Esophagus squamous epithelium (tissue), 5 donors: ENCODE data around the gene ASGR1. TPM values are rescaled to one million over a fixed set of nuclear protein-coding genes. Genes with fewer than 3 reads are reported as not detected.

Source experiments
- DNase-seq: peaks from one replicate; lab custom pipeline; 2025; lab: John Stamatoyannopoulos, UW
- H3K27ac ChIP-seq, 4 donors: fragments of 200-600 bp; sonication (generic); one replicate each; pipeline ENCODE4 v1.5.1; 2016 to 2019; ENCODE audit warnings: mild to moderate bottlenecking in 1 of 4
- H3K27me3 ChIP-seq, 4 donors: fragments of 200-600 bp; sonication (generic); 1 replicate in 3 of 4; 2 replicates in 1 of 4; pipeline versions ENCODE4 v1.5.1 to v1.6.0; 2017 to 2021; ENCODE audit warnings: antibody characterized with exemption in 1 of 4
- H3K36me3 ChIP-seq, 3 donors: fragments of 200-600 bp; sonication (generic); one replicate each; pipeline ENCODE4 v1.5.1; 2016 to 2019
- H3K4me1 ChIP-seq, 3 donors: fragments of 200-600 bp; sonication (generic); one replicate each; pipeline ENCODE4 v1.5.1; 2017 to 2019
- H3K4me3 ChIP-seq, 4 donors: fragments of 200-600 bp; sonication (generic); 1 replicate in 3 of 4; 2 replicates in 1 of 4; pipeline ENCODE4 v1.5.1; 2016 to 2019; ENCODE audit warnings: mild to moderate bottlenecking in 2 of 4, moderate library complexity in 1 of 4
- H3K9me3 ChIP-seq, 3 donors: fragments of 200-600 bp; sonication (generic); one replicate each; pipeline ENCODE4 v1.5.1; 2016 to 2019
- POLR2A ChIP-seq, 4 donors: fragments of 450-650 bp; IDR thresholded peaks; one replicate each; pipeline ENCODE4 v1.6.1; 2017; ENCODE audit warnings: antibody characterized with exemption in 4 of 4, mild to moderate bottlenecking in 4 of 4, moderate library complexity in 3 of 4
- WGBS, 2 donors: methylation state at CpG; one replicate each; pipeline ENCODE4 v1.1.5; 2018; 5-methylcytosine and 5-hydroxymethylcytosine counted together
- intact Hi-C: fragments of 100-400 bp; cut with DNase I; formaldehyde crosslinking; loops from one replicate; pipeline ENCODE4 v1.15.0; 2022
- total RNA-seq, 4 donors: library from RNA; depleted of rRNA; stranded (reverse); fragments of >200 nt; gene quantifications; one replicate each; pipeline ENCODE4 v1.1.0, GENCODE V29; 2016
- TF ChIP-seq, protein P1 (sequence below), 6 experiments: fragments of 450-650 bp in 4 of 6; fragments of 200-600 bp in 2 of 6; sonication (generic) in 2 of 6; IDR thresholded peaks; one replicate each; pipeline ENCODE4 v1.5.1; 2016 to 2019; ENCODE audit warnings: antibody characterized with exemption in 6 of 6, mild to moderate bottlenecking in 4 of 6, moderate library complexity in 4 of 6
- donor health status: DM: yes; HTN: yes; CAD: no.

Gene ASGR1
- total RNA-seq, 4 donors from 2014 or later, result 0.42 to 1.1 (median 0.97) TPM; not detected in 1

DNA sequence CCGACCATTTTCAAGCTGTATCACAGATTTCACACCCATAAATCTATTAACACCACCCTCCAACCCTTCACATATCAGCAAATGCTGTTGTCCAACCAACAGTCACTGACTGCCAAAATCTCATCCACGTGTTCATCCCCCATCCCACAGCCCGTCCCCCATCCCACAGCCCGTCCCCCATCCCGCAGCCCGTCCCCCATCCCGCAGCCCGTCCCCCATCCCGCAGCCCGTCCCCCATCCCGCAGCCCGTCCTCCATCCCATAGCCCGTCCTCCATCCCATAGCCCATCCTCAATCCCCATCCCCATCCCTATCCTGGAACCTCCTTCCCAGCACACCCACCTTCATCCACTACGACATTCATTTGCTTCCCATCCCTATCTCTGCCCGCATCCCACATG, 26.4 kb upstream of the ASGR1 start:
- Histone ChIP-seq H3K9me3 (no peaks in the 10 kb centered on the region), H3K27ac (peak overlapping the region; percentile 53 to 79 (median 74)), H3K36me3 (peaks cover 0 to 28% (median 7%) of the 10 kb centered on the region in 3 donors), H3K27me3 (no peaks in the 10 kb centered on the region), H3K4me3 (peak overlapping the region in 3 of 4 donors; percentile 52 to 66 (median 52)), H3K4me1 (peaks cover 3 to 19% (median 7%) of the 10 kb centered on the region in 3 donors)
- DNase-seq, result no peak
- TF ChIP-seq, protein P1, sequence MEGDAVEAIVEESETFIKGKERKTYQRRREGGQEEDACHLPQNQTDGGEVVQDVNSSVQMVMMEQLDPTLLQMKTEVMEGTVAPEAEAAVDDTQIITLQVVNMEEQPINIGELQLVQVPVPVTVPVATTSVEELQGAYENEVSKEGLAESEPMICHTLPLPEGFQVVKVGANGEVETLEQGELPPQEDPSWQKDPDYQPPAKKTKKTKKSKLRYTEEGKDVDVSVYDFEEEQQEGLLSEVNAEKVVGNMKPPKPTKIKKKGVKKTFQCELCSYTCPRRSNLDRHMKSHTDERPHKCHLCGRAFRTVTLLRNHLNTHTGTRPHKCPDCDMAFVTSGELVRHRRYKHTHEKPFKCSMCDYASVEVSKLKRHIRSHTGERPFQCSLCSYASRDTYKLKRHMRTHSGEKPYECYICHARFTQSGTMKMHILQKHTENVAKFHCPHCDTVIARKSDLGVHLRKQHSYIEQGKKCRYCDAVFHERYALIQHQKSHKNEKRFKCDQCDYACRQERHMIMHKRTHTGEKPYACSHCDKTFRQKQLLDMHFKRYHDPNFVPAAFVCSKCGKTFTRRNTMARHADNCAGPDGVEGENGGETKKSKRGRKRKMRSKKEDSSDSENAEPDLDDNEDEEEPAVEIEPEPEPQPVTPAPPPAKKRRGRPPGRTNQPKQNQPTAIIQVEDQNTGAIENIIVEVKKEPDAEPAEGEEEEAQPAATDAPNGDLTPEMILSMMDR (IDR thresholded peaks at IDR 0.05), result no peak
- TF ChIP-seq POLR2A (IDR thresholded peaks at IDR 0.05), result no peak
- intact Hi-C loops, result no loop called here
- 50 to 62% methylated on average over 15 of the region's 15 CpGs for WGBS, 2 donors

DNA sequence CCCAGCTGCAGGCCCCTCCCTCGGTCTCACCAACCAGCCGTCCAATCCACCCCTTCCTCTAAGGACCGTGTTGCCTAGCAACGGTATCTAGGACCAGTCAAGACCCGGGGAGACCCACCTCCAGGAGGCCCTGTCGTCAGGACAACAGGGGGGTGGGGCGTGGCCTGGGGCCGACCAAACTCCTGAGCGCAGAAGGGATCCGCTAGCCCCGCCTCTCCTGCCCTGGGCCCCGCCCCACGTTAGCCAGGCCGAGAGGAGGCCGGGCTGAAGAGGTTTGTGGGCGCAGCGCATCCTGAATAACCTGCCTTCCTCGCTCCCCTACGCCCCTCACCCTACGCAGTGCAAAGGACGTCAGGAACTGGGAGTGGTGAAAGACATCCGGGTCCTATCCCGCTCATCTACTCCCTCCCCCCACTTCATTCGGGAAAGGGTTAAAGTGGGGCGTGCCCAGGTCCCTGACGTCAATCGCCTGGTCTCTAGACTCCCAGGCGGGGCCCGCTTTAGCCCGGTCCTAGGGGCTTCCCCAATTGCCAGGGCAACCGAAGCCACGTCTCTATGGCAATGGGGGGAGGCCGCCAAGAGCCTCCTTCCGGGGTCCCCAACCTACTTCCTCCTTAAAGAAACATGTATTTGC, 25.8 kb upstream of the ASGR1 start:
- intact Hi-C loops, result no loop called here
- 4 to 22% methylated on average over 11 to 13 of the region's 34 CpGs for WGBS, 2 donors
- DNase-seq, result peak; percentile 62
- no peaks in the 10 kb centered on the region for H3K9me3 ChIP-seq
- H3K36me3 ChIP-seq, result peaks cover 0 to 34% (median 7%) of the 10 kb centered on the region in 3 donors
- H3K4me3 ChIP-seq, result peak overlapping the region; percentile 24 to 66 (median 52)
- TF ChIP-seq POLR2A (IDR thresholded peaks at IDR 0.05), result peak in 2 of 4 donors; percentile 14 to 17
- TF ChIP-seq, protein P1 (IDR thresholded peaks at IDR 0.05), result no peak
- peak overlapping the region; percentile 53 to 79 (median 74) for H3K27ac ChIP-seq
- H3K27me3 ChIP-seq, result no peaks in the 10 kb centered on the region
- H3K4me1 ChIP-seq, result peaks cover 3 to 19% (median 7%) of the 10 kb centered on the region in 3 donors

DNA sequence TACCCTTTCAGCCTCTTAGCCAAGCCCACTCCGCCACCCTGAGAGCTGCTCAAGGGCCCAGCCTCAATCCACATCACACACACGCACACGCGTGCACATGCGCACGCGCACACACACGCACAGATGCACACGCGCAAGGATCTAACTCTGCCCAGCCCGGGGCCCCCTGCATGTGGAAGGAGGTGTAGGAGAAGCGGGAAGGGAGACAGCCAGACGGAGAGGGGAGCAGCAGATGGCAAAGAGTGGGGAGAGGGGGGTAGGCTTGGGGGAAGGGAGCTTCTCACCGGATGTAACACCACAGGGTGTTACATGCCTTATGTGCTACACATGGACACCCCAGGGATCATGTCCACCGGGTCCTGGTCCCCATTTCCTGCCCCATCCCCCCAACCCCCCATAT, 25.2 kb upstream of the ASGR1 start:
- peak overlapping the region in 3 of 4 donors; percentile 52 to 66 (median 52) for H3K4me3 ChIP-seq
- peaks cover 0 to 36% (median 7%) of the 10 kb centered on the region in 3 donors for H3K36me3 ChIP-seq
- WGBS, 2 donors, result 55 to 68% methylated on average over 7 to 8 of the region's 15 CpGs
- peak overlapping the region in 3 of 4 donors; percentile 71 to 79 (median 78) for H3K27ac ChIP-seq
- H3K9me3 ChIP-seq, result no peaks in the 10 kb centered on the region
- no peaks in the 10 kb centered on the region for H3K27me3 ChIP-seq
- TF ChIP-seq, protein P1 (IDR thresholded peaks at IDR 0.05), result no peak
- no peak for TF ChIP-seq POLR2A (IDR thresholded peaks at IDR 0.05)
- intact Hi-C loops, result no loop called here
- DNase-seq, result no peak
- peaks cover 3 to 19% (median 7%) of the 10 kb centered on the region in 3 donors for H3K4me1 ChIP-seq

DNA sequence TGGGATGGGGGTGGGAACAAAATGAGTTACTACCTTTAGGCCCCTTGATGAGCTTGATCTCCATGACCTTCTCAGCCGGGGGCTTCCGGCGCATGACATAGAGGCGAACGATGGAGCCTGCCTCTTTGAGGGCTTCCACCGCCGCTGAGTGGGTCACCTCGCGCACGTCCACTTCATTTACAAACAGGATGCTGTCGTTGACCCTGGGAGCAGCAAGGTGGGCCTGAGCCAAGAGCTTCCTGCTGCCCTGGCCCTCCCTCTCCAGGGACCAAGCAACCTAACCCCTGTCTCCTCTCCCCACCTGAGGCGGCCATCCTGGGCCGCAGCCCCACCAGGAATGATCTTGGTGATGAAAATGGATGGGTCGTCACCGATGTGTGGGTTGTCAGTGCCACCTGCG, 24.2 kb upstream of the ASGR1 start:
- Histone ChIP-seq H3K27ac (no peak overlapping the region), H3K27me3 (no peaks in the 10 kb centered on the region), H3K9me3 (no peaks in the 10 kb centered on the region), H3K4me3 (no peak overlapping the region), H3K36me3 (peaks cover 0 to 36% (median 7%) of the 10 kb centered on the region in 3 donors), H3K4me1 (peaks cover 3 to 19% (median 7%) of the 10 kb centered on the region in 3 donors)
- no peak for DNase-seq
- TF ChIP-seq POLR2A (IDR thresholded peaks at IDR 0.05), result no peak
- TF ChIP-seq, protein P1 (IDR thresholded peaks at IDR 0.05), result no peak
- intact Hi-C loops, result no loop called here
- 95 to 100% methylated on average over 1 to 11 of the region's 16 CpGs for WGBS, 2 donors

DNA sequence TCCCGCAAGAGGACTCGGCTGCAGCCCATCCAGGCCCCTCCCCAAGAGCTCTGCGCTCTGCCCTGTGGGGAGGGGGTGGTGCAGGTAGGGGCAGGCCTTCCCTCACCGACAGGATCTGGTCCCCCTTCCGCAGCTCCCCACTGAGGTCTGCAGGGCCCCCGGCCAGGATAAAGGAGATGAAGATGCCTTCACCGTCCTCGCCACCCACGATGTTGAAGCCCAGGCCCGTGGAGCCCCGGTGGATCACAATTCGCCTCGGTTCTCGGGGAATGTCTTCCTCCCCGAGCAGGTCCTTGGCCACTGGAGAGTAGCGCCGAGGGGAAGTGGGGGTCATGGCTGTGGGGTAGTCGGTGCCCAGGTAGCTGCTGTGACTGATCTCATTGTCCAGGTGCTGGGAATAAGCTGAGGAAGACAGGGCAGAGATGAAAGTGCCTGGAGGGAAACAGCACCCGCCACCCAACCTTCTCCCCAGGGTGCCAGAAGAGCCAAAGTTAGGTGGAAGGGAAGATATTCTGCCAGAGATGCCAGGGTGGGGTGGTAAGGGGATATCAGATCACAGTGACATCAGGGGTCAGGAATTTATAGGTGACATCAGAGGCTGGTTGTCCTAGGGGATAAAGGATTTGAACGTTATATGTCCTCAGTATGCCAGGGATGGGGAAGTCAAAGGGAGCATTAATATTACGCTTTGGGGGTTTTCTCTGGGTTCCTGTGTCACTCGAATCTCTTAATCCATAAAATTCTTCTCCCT, 17.7 kb upstream of the ASGR1 start:
- no peaks in the 10 kb centered on the region for H3K4me1 ChIP-seq
- TF ChIP-seq, protein P1 (IDR thresholded peaks at IDR 0.05), result no peak
- TF ChIP-seq POLR2A (IDR thresholded peaks at IDR 0.05), result no peak
- H3K36me3 ChIP-seq, result peaks cover 0 to 72% (median 17%) of the 10 kb centered on the region in 3 donors
- DNase-seq, result no peak
- H3K4me3 ChIP-seq, result no peak overlapping the region
- no peaks in the 10 kb centered on the region for H3K9me3 ChIP-seq
- no peak overlapping the region for H3K27ac ChIP-seq
- WGBS, 2 donors, result 84 to 89% methylated on average over 4 to 14 of the region's 22 CpGs
- intact Hi-C loops, result no loop called here
- no peaks in the 10 kb centered on the region for H3K27me3 ChIP-seq
